ENCODE data around the gene ACAN.

DNA sequence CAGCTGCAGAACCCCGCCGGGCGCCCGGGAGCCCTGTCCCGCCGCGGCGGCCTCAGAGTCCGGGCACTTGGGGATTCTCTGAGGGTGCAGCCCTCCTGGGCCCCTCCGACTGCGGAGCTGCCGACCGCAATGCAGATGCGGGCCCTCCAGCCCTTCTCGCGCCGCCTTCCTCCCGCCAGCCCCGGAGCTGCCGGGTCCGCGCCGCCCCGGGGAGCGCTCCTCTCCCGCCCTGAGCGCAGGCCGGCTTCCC, 320 bp upstream of the ACAN start:
- TF ChIP-seq RARB (CRISPR knock-in tag; IDR thresholded peaks at IDR 0.05): no peak
- no peak for TF ChIP-seq ZFP3 (CRISPR knock-in tag; IDR thresholded peaks at IDR 0.05)
- TF ChIP-seq, protein P1, sequence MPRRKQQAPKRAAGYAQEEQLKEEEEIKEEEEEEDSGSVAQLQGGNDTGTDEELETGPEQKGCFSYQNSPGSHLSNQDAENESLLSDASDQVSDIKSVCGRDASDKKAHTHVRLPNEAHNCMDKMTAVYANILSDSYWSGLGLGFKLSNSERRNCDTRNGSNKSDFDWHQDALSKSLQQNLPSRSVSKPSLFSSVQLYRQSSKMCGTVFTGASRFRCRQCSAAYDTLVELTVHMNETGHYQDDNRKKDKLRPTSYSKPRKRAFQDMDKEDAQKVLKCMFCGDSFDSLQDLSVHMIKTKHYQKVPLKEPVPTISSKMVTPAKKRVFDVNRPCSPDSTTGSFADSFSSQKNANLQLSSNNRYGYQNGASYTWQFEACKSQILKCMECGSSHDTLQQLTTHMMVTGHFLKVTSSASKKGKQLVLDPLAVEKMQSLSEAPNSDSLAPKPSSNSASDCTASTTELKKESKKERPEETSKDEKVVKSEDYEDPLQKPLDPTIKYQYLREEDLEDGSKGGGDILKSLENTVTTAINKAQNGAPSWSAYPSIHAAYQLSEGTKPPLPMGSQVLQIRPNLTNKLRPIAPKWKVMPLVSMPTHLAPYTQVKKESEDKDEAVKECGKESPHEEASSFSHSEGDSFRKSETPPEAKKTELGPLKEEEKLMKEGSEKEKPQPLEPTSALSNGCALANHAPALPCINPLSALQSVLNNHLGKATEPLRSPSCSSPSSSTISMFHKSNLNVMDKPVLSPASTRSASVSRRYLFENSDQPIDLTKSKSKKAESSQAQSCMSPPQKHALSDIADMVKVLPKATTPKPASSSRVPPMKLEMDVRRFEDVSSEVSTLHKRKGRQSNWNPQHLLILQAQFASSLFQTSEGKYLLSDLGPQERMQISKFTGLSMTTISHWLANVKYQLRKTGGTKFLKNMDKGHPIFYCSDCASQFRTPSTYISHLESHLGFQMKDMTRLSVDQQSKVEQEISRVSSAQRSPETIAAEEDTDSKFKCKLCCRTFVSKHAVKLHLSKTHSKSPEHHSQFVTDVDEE (CRISPR knock-in tag; IDR thresholded peaks at IDR 0.05): no peak
- no peak for TF ChIP-seq TOX (CRISPR knock-in tag; IDR thresholded peaks at IDR 0.05; ENCODE audit: borderline replicate concordance)
- TF ChIP-seq, protein P2, sequence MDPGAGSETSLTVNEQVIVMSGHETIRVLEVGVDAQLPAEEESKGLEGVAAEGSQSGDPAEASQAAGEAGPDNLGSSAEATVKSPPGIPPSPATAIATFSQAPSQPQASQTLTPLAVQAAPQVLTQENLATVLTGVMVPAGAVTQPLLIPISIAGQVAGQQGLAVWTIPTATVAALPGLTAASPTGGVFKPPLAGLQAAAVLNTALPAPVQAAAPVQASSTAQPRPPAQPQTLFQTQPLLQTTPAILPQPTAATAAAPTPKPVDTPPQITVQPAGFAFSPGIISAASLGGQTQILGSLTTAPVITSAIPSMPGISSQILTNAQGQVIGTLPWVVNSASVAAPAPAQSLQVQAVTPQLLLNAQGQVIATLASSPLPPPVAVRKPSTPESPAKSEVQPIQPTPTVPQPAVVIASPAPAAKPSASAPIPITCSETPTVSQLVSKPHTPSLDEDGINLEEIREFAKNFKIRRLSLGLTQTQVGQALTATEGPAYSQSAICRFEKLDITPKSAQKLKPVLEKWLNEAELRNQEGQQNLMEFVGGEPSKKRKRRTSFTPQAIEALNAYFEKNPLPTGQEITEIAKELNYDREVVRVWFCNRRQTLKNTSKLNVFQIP (CRISPR knock-in tag; IDR thresholded peaks at IDR 0.05; ENCODE audit: borderline replicate concordance, low read depth): no peak
